ENCODE results near the gene PCDHGA8. TPM values are rescaled to one million over a fixed set of nuclear protein-coding genes. Genes with fewer than 3 reads are reported as not detected.
"Not testable (repeated sequence)": the region's sequence is repeated elsewhere in the genome, so short reads cannot be mapped to it uniquely, and the experiment has no call there.

PCDHGA8 gene
- polyA plus RNA-seq, 1 of the 3 experiments (the other 2 are of a cell fraction), result 0.12 TPM

DNA sequence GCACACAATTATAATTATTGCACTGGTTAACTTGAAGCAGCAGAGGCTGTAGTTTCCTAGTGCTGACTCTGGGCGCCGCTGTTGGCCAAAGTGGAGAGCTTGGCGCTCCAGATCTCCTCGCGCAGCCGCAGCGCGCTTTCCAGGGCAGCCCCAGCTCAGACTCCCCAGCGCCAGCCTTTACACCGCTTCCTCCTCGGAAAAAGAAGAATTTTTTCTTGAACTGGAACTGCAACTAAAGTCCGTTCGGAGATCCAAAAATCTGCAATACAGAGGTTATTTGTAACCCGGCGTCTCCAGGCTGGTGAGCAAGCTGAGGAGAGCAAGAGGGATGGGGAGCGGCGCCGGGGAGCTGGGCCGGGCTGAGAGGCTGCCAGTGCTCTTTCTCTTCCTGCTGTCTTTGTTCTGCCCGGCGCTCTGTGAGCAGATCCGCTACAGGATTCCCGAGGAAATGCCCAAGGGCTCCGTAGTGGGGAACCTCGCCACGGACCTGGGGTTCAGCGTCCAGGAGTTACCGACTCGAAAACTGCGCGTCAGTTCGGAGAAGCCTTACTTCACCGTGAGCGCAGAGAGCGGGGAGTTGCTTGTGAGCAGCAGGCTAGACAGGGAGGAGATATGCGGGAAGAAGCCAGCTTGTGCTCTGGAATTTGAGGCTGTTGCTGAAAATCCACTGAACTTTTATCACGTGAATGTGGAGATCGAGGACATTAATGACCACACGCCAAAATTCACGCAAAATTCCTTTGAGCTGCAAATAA, 4.7 kb upstream of the PCDHGA8 start, which contains the start of gene PCDHGB4:
Gene PCDHGB4 (plus strand): TSS at position 142 of the 755 bp plus-strand sequence. CDS start 187 bp downstream, at position 329.
- CTCF ChIA-PET, result interaction anchor here (2.0 kb wide), 1 partner anchor 170 kb away, joined by 5 read pairs; no protein-coding TSS in a partner anchor
- not testable (repeated sequence) for H3K9me2 ChIP-seq

DNA sequence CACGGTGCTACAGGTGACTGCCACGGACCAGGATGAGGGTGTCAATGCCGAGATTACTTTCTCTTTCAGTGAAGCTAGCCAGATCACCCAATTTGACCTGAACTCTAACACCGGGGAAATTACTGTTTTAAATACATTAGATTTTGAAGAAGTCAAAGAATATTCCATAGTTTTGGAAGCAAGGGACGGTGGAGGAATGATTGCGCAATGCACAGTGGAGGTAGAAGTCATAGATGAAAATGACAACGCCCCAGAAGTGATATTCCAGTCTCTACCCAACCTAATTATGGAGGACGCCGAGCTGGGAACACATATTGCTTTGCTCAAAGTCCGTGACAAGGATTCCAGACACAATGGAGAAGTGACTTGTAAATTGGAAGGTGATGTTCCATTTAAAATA, 3.8 kb upstream of the PCDHGA8 start:
- Histone ChIP-seq H3K9me3 (peaks cover 6% of the 10 kb centered on the region; the same call in 1 of the 2 replicates), H2AFZ (ENCODE audit: low read depth) (no peak overlapping the region), H3K27me3 (ENCODE audit: insufficient read depth) (no peaks in the 10 kb centered on the region), H3F3A (replicated peaks; ENCODE audit: insufficient read depth) (no peaks in the 10 kb centered on the region), H3K4me3 (ENCODE audit: low read depth in 2 of 2, low read length in 1 of 2) (no peak overlapping the region; a peak in 1 of 4 replicates), H3K4me2 (no peak overlapping the region), H3K27ac (ENCODE audit: low read depth in 2 of 2, low read length in 1 of 2) (no peak overlapping the region), H3K9me2 (no peaks in the 10 kb centered on the region), H3K4me1 (ENCODE audit: control insufficient read depth in 1 of 2, insufficient read depth in 2 of 2, low read depth in 1 of 2, low read length in 1 of 2) (no peaks in the 10 kb centered on the region), H4K20me1 (ENCODE audit: insufficient read depth) (no peaks in the 10 kb centered on the region), H3K79me2 (ENCODE audit: insufficient read depth) (0 out of 2 replicates have a peak, but pooled peaks cover 5% of the 10 kb centered on the region), H3K9ac (no peak overlapping the region), H3K36me3 (replicated peaks in 1 of 2; ENCODE audit: control insufficient read depth in 1 of 2, insufficient read depth in 2 of 2, low read length in 1 of 2) (peaks cover 0 to 17% of the 10 kb centered on the region in 2 experiments)
- ChIA-PET POLR2A (no interaction called here), CTCF (interaction anchor here (1.1 to 1.4 kb wide), 2 partner anchors 136 to 514 kb away, joined by 3 to 4 read pairs; no protein-coding TSS in a partner anchor)
- DNase-seq, result no peak
- 70% methylated on average over 10 of the region's 10 CpGs for WGBS (ENCODE audit: low lambda C conversion rate)
- no peak for TF ChIP-seq JUND (IDR thresholded peaks at IDR 0.05)
- no peak for TF ChIP-seq YY1 (IDR thresholded peaks at IDR 0.05; ENCODE audit: low read depth)
- no peak for TF ChIP-seq FOXM1 (IDR thresholded peaks at IDR 0.05; ENCODE audit: low read depth)
- TF ChIP-seq, protein P1, sequence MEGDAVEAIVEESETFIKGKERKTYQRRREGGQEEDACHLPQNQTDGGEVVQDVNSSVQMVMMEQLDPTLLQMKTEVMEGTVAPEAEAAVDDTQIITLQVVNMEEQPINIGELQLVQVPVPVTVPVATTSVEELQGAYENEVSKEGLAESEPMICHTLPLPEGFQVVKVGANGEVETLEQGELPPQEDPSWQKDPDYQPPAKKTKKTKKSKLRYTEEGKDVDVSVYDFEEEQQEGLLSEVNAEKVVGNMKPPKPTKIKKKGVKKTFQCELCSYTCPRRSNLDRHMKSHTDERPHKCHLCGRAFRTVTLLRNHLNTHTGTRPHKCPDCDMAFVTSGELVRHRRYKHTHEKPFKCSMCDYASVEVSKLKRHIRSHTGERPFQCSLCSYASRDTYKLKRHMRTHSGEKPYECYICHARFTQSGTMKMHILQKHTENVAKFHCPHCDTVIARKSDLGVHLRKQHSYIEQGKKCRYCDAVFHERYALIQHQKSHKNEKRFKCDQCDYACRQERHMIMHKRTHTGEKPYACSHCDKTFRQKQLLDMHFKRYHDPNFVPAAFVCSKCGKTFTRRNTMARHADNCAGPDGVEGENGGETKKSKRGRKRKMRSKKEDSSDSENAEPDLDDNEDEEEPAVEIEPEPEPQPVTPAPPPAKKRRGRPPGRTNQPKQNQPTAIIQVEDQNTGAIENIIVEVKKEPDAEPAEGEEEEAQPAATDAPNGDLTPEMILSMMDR (IDR thresholded peaks at IDR 0.05), result no peak
- no peak for TF ChIP-seq ELF1 (IDR thresholded peaks at IDR 0.05)
- TF ChIP-seq RFX5 (IDR thresholded peaks at IDR 0.05; ENCODE audit: low read length), result no peak
- TF ChIP-seq, protein P2, sequence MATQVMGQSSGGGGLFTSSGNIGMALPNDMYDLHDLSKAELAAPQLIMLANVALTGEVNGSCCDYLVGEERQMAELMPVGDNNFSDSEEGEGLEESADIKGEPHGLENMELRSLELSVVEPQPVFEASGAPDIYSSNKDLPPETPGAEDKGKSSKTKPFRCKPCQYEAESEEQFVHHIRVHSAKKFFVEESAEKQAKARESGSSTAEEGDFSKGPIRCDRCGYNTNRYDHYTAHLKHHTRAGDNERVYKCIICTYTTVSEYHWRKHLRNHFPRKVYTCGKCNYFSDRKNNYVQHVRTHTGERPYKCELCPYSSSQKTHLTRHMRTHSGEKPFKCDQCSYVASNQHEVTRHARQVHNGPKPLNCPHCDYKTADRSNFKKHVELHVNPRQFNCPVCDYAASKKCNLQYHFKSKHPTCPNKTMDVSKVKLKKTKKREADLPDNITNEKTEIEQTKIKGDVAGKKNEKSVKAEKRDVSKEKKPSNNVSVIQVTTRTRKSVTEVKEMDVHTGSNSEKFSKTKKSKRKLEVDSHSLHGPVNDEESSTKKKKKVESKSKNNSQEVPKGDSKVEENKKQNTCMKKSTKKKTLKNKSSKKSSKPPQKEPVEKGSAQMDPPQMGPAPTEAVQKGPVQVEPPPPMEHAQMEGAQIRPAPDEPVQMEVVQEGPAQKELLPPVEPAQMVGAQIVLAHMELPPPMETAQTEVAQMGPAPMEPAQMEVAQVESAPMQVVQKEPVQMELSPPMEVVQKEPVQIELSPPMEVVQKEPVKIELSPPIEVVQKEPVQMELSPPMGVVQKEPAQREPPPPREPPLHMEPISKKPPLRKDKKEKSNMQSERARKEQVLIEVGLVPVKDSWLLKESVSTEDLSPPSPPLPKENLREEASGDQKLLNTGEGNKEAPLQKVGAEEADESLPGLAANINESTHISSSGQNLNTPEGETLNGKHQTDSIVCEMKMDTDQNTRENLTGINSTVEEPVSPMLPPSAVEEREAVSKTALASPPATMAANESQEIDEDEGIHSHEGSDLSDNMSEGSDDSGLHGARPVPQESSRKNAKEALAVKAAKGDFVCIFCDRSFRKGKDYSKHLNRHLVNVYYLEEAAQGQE (IDR thresholded peaks at IDR 0.05; ENCODE audit: low read depth, low read length), result no peak
- TF ChIP-seq EP300 (IDR thresholded peaks at IDR 0.05; ENCODE audit: borderline replicate concordance in 1 of 2, low read depth in 1 of 2, low read length in 1 of 2), result no peak

More for the DNA sequence above, 4.7 kb upstream of the PCDHGA8 start, which contains the start of gene PCDHGB4:
- H3K36me3 ChIP-seq (replicated peaks in 1 of 2; ENCODE audit: control insufficient read depth in 1 of 2, insufficient read depth in 2 of 2, low read length in 1 of 2), result peaks cover 0 to 13% of the 10 kb centered on the region in 2 experiments
- H3K27ac ChIP-seq (ENCODE audit: low read depth in 2 of 2, low read length in 1 of 2); H3K4me2 ChIP-seq; H2AFZ ChIP-seq (ENCODE audit: low read depth); H3K9ac ChIP-seq; H3K79me2 ChIP-seq (ENCODE audit: insufficient read depth); H3K4me1 ChIP-seq (ENCODE audit: control insufficient read depth in 1 of 2, insufficient read depth in 2 of 2, low read depth in 1 of 2, low read length in 1 of 2); POLR2A ChIA-PET; H3F3A ChIP-seq (replicated peaks; ENCODE audit: insufficient read depth); DNase-seq; H4K20me1 ChIP-seq (ENCODE audit: insufficient read depth); H3K9me3 ChIP-seq; H3K4me3 ChIP-seq (ENCODE audit: low read depth in 2 of 2, low read length in 1 of 2); H3K27me3 ChIP-seq (ENCODE audit: insufficient read depth): not testable (repeated sequence)
- 80% methylated on average over 21 of the region's 40 CpGs for WGBS (ENCODE audit: low lambda C conversion rate)
- TF ChIP-seq, protein P1 (IDR thresholded peaks at IDR 0.05), result peak; percentile 8; the same call in 1 of the 2 replicates
